ENCODE results near the gene TRAPPC2.

The TRAPPC2 gene

GRCh38 chrX:13760426-13760825, 26.0 kb upstream of the TRAPPC2 start:
- H3K27ac ChIP-seq = no peak overlapping the region

GRCh38 chrX:13759152-13759718, 24.8 kb upstream of the TRAPPC2 start:
- no peaks in the 10 kb centered on the region; the same call in 1 of the 2 replicates for H3K36me3 ChIP-seq (ENCODE audit: insufficient read depth)
- no peak overlapping the region; the same call in 1 of the 2 replicates for H3K4me2 ChIP-seq
- no peak overlapping the region for H3K27ac ChIP-seq
- H4K20me1 ChIP-seq (ENCODE audit: insufficient read depth) = no peaks in the 10 kb centered on the region
- no peaks in the 10 kb centered on the region for H3K79me2 ChIP-seq (ENCODE audit: insufficient read depth, low read depth)
- H3K27me3 ChIP-seq (ENCODE audit: insufficient read depth, low read depth) = no peaks in the 10 kb centered on the region
- no peak overlapping the region for H3K4me3 ChIP-seq (IDR thresholded peaks at IDR 0.05; ENCODE audit: insufficient read depth, low read depth, low read length)
- H3K4me1 ChIP-seq (ENCODE audit: low read depth, poor library complexity, severe bottlenecking) = peaks cover 17% of the 10 kb centered on the region
- H2AFZ ChIP-seq (ENCODE audit: low read depth) = no peak overlapping the region
- no peak overlapping the region for H3K9ac ChIP-seq
- no peak for TF ChIP-seq CTCF (conservative IDR thresholded peaks at IDR 0.05; ENCODE audit: low read depth, low read length)

More at GRCh38 chrX:13760426-13760825, 26.0 kb upstream of the TRAPPC2 start:
- H3K4me3 ChIP-seq (IDR thresholded peaks at IDR 0.05; ENCODE audit: insufficient read depth, low read depth, low read length) = no peak overlapping the region
- H2AFZ ChIP-seq (ENCODE audit: low read depth) = no peak overlapping the region
- H4K20me1 ChIP-seq (ENCODE audit: insufficient read depth) = no peaks in the 10 kb centered on the region
- peaks cover 17% of the 10 kb centered on the region for H3K4me1 ChIP-seq (ENCODE audit: low read depth, poor library complexity, severe bottlenecking)
- H3K36me3 ChIP-seq (ENCODE audit: insufficient read depth) = no peaks in the 10 kb centered on the region; the same call in 1 of the 2 replicates
- H3K79me2 ChIP-seq (ENCODE audit: insufficient read depth, low read depth) = no peaks in the 10 kb centered on the region
- no peaks in the 10 kb centered on the region for H3K27me3 ChIP-seq (ENCODE audit: insufficient read depth, low read depth)
- no peak for TF ChIP-seq CTCF (conservative IDR thresholded peaks at IDR 0.05; ENCODE audit: low read depth, low read length)
- H3K4me2 ChIP-seq = no peak overlapping the region
- no peak overlapping the region for H3K9ac ChIP-seq

GRCh38 chrX:13756381-13756780, 22.0 kb upstream of the TRAPPC2 start:
- no peak overlapping the region for H3K27ac ChIP-seq
- H3K9ac ChIP-seq = no peak overlapping the region
- H3K27me3 ChIP-seq (ENCODE audit: insufficient read depth, low read depth) = no peaks in the 10 kb centered on the region
- H3K36me3 ChIP-seq (ENCODE audit: insufficient read depth) = no peaks in the 10 kb centered on the region
- no peak overlapping the region for H2AFZ ChIP-seq (ENCODE audit: low read depth)
- no peaks in the 10 kb centered on the region for H4K20me1 ChIP-seq (ENCODE audit: insufficient read depth)
- H3K79me2 ChIP-seq (ENCODE audit: insufficient read depth, low read depth) = no peaks in the 10 kb centered on the region
- H3K4me2 ChIP-seq = no peak overlapping the region
- no peak for TF ChIP-seq CTCF (conservative IDR thresholded peaks at IDR 0.05; ENCODE audit: low read depth, low read length)
- no peak overlapping the region for H3K4me3 ChIP-seq (IDR thresholded peaks at IDR 0.05; ENCODE audit: insufficient read depth, low read depth, low read length)
- peaks cover 35% of the 10 kb centered on the region for H3K4me1 ChIP-seq (ENCODE audit: low read depth, poor library complexity, severe bottlenecking)

GRCh38 chrX:13755254-13755653, 20.8 kb upstream of the TRAPPC2 start:
- no peak overlapping the region for H3K27ac ChIP-seq
- no peaks in the 10 kb centered on the region for H4K20me1 ChIP-seq (ENCODE audit: insufficient read depth)
- peaks cover 47% of the 10 kb centered on the region for H3K4me1 ChIP-seq (ENCODE audit: low read depth, poor library complexity, severe bottlenecking)
- no peaks in the 10 kb centered on the region for H3K27me3 ChIP-seq (ENCODE audit: insufficient read depth, low read depth)
- H3K36me3 ChIP-seq (ENCODE audit: insufficient read depth) = no peaks in the 10 kb centered on the region
- no peak overlapping the region for H2AFZ ChIP-seq (ENCODE audit: low read depth)
- H3K4me2 ChIP-seq = no peak overlapping the region
- H3K4me3 ChIP-seq (IDR thresholded peaks at IDR 0.05; ENCODE audit: insufficient read depth, low read depth, low read length) = no peak overlapping the region
- no peaks in the 10 kb centered on the region for H3K79me2 ChIP-seq (ENCODE audit: insufficient read depth, low read depth)
- no peak for TF ChIP-seq CTCF (conservative IDR thresholded peaks at IDR 0.05; ENCODE audit: low read depth, low read length)
- no peak overlapping the region for H3K9ac ChIP-seq

Measured in KMS-11 (cell line).